H1 (cell line): ENCODE results near the gene STH. TPM values are rescaled to one million over a fixed set of nuclear protein-coding genes. Genes with fewer than 3 reads are reported as not detected.

ENCODE experiments used
- CTCF ChIA-PET: fragments of 300-600 bp; sonication (Branson Sonifier 250); formaldehyde crosslinking; loops from one replicate; lab custom pipeline; 2021; ENCODE audit not compliant: partially characterized antibody; lab: Charles Lee
- POLR2A ChIA-PET: fragments of 300-600 bp; sonication (Branson Sonifier 250); formaldehyde crosslinking; loops from one replicate; lab custom pipeline; 2021; ENCODE audit warnings: inconsistent platforms; ENCODE audit not compliant: partially characterized antibody; lab: Charles Lee
- DNase-seq, 2 experiments: peaks; one replicate each; pipeline versions ENCODE4 v3.0.0 to v3.0.0-alpha.2; 2010 to 2022; ENCODE audit warnings: low spot score in 2 of 2, low read depth in 1 of 2, mixed read lengths in 1 of 2
- FAIRE-seq: peaks from 2 replicates; lab custom pipeline; 2011; peaks lifted over from hg19 to GRCh38; lab: Jason Lieb, UNC
- H2AFZ ChIP-seq: 2 replicates; pipeline ENCODE4 v1.8.1; 2012; ENCODE audit warnings: low read length, inconsistent platforms
- H2AK5ac ChIP-seq: 2 replicates; pipeline ENCODE4 v1.6.1; 2013; ENCODE audit warnings: low read depth, low read length
- H2BK120ac ChIP-seq: replicated peaks from 2 replicates; pipeline ENCODE3; 2013; ENCODE audit warnings: low read depth, low read length, inconsistent platforms
- H2BK12ac ChIP-seq: 2 replicates; pipeline ENCODE4 v1.6.1; 2013; ENCODE audit warnings: low read depth, low read length
- H2BK15ac ChIP-seq: 2 replicates; pipeline ENCODE4 v1.6.1; 2013; ENCODE audit warnings: low read length
- H2BK20ac ChIP-seq: 2 replicates; pipeline ENCODE4 v1.6.1; 2013; ENCODE audit warnings: low read length
- H2BK5ac ChIP-seq: 2 replicates; pipeline ENCODE4 v1.6.1; 2013; ENCODE audit warnings: low read depth, low read length
- H3K14ac ChIP-seq: 2 replicates; pipeline ENCODE4 v1.6.1; 2013; ENCODE audit warnings: inconsistent platforms; ENCODE audit not compliant: insufficient read length
- H3K18ac ChIP-seq: 2 replicates; pipeline ENCODE4 v1.6.1; 2013; ENCODE audit warnings: low read length; ENCODE audit errors: extremely low read depth
- H3K23ac ChIP-seq: 2 replicates; pipeline ENCODE4 v1.6.1; 2013; ENCODE audit warnings: inconsistent platforms; ENCODE audit not compliant: insufficient read length
- H3K23me2 ChIP-seq: 2 replicates; pipeline ENCODE4 v1.6.1; 2013; ENCODE audit warnings: low read depth, low read length
- H3K27ac ChIP-seq: 2 replicates; pipeline ENCODE4 v1.6.1; 2011; ENCODE audit warnings: low read depth, low read length, inconsistent platforms
- H3K27me3 ChIP-seq, 4 experiments: replicated peaks in 1 of 4; 1 replicate in 1 of 4; 2 replicates in 3 of 4; pipeline versions ENCODE4 v1.6.1 to v1.8.1; 2011 to 2013; ENCODE audit warnings: low read length in 3 of 4, mild to moderate bottlenecking in 3 of 4, inconsistent platforms in 2 of 4, mixed read lengths in 2 of 4, moderate library complexity in 1 of 4; ENCODE audit not compliant: control insufficient read depth in 3 of 4, insufficient read depth in 3 of 4; ENCODE audit errors: extremely low read depth in 1 of 4
- H3K36me3 ChIP-seq, 4 experiments: 2 replicates each; pipeline versions ENCODE4 v1.6.1 to v1.8.1; 2011 to 2013; ENCODE audit warnings: mild to moderate bottlenecking in 4 of 4, low read length in 3 of 4, moderate library complexity in 2 of 4, control low read depth in 1 of 4, inconsistent platforms in 1 of 4; ENCODE audit not compliant: insufficient read depth in 4 of 4, control insufficient read depth in 2 of 4
- H3K4ac ChIP-seq: replicated peaks from 2 replicates; pipeline ENCODE3; 2013; ENCODE audit warnings: low read length, low read depth, mixed read lengths, inconsistent platforms; ENCODE audit not compliant: insufficient read length
- H3K4me1 ChIP-seq, 4 experiments: replicated peaks in 1 of 4; 1 replicate in 1 of 4; 2 replicates in 3 of 4; pipeline versions ENCODE4 v1.6.1 to v1.8.1; 2011 to 2013; ENCODE audit warnings: low read length in 3 of 4, inconsistent platforms in 2 of 4, mixed read lengths in 1 of 4; ENCODE audit not compliant: insufficient read depth in 4 of 4, control insufficient read depth in 3 of 4
- H3K4me2 ChIP-seq, 2 experiments: 2 replicates each; pipeline versions ENCODE4 v1.6.1 to v1.8.1; 2011 to 2013; ENCODE audit warnings: low read depth in 2 of 2, low read length in 2 of 2, control low read depth in 1 of 2, inconsistent platforms in 1 of 2, mild to moderate bottlenecking in 1 of 2; ENCODE audit not compliant: insufficient read depth in 1 of 2
- H3K4me3 ChIP-seq, 4 experiments: fragments of 200-600, 300-600 bp in 1 of 4; sonication (generic), shearing (Covaris generic), sonication (Bioruptor Twin) in 1 of 4; 2 replicates each; pipeline versions ENCODE4 v1.5.1 to v1.8.1; 2011 to 2016; ENCODE audit warnings: low read length in 4 of 4, low read depth in 3 of 4, control low read depth in 2 of 4, inconsistent platforms in 2 of 4, mild to moderate bottlenecking in 2 of 4, mixed read lengths in 1 of 4, moderate library complexity in 1 of 4; ENCODE audit not compliant: insufficient read depth in 2 of 4; ENCODE audit errors: extremely low read depth in 1 of 4
- H3K56ac ChIP-seq: replicated peaks from 2 replicates; pipeline ENCODE3; 2013; ENCODE audit warnings: low read depth, mild to moderate bottlenecking, mixed read lengths, low read length, inconsistent platforms; ENCODE audit not compliant: insufficient read length
- H3K79me1 ChIP-seq: 2 replicates; pipeline ENCODE4 v1.6.1; 2013; ENCODE audit warnings: low read depth, low read length, control low read depth
- H3K79me2 ChIP-seq, 2 experiments: 2 replicates each; pipeline versions ENCODE4 v1.6.1 to v1.8.1; 2012 to 2013; ENCODE audit warnings: low read length in 2 of 2, mild to moderate bottlenecking in 2 of 2, inconsistent platforms in 1 of 2; ENCODE audit not compliant: insufficient read depth in 2 of 2, control insufficient read depth in 1 of 2
- H3K9ac ChIP-seq, 4 experiments: replicated peaks in 1 of 4; 1 replicate in 1 of 4; 2 replicates in 3 of 4; pipeline versions ENCODE4 v1.6.1 to v1.8.1; 2011 to 2013; ENCODE audit warnings: low read depth in 3 of 4, low read length in 3 of 4, control low read depth in 2 of 4, mild to moderate bottlenecking in 2 of 4, moderate library complexity in 2 of 4, inconsistent platforms in 1 of 4; ENCODE audit errors: extremely low read depth in 1 of 4
- H3K9me3 ChIP-seq, 2 experiments: 2 replicates each; pipeline versions ENCODE4 v1.6.1 to v1.8.1; 2012 to 2013; ENCODE audit warnings: mild to moderate bottlenecking in 2 of 2, moderate library complexity in 2 of 2, control low read depth in 1 of 2, inconsistent platforms in 1 of 2, low read depth in 1 of 2, low read length in 1 of 2, mixed read lengths in 1 of 2; ENCODE audit not compliant: insufficient read depth in 2 of 2
- H4K20me1 ChIP-seq, 2 experiments: replicated peaks in 1 of 2; 2 replicates each; pipeline versions ENCODE3 to v1.8.1; 2011 to 2013; ENCODE audit warnings: inconsistent platforms in 2 of 2, low read length in 2 of 2, mild to moderate bottlenecking in 1 of 2; ENCODE audit not compliant: insufficient read depth in 2 of 2, control insufficient read depth in 1 of 2
- H4K5ac ChIP-seq: 2 replicates; pipeline ENCODE4 v1.6.1; 2013; ENCODE audit warnings: low read length, low read depth, mixed read lengths, inconsistent platforms; ENCODE audit not compliant: insufficient read length
- H4K8ac ChIP-seq: 2 replicates; pipeline ENCODE4 v1.8.0; 2013; ENCODE audit warnings: mild to moderate bottlenecking, moderate library complexity, low read length, inconsistent platforms; ENCODE audit not compliant: insufficient read depth; ENCODE audit errors: extremely low read depth
- H4K91ac ChIP-seq: replicated peaks from 2 replicates; pipeline ENCODE3; 2013; ENCODE audit warnings: low read length, mixed read lengths, inconsistent platforms; ENCODE audit not compliant: insufficient read length
- ATF2 ChIP-seq: IDR thresholded peaks from 2 replicates; pipeline ENCODE4 v1.6.1; 2012; ENCODE audit warnings: low read length, inconsistent platforms
- BCL11A ChIP-seq, 2 experiments: IDR thresholded peaks; one replicate each; pipeline ENCODE4 v1.6.1; 2011; ENCODE audit warnings: low read depth in 2 of 2, low read length in 2 of 2, mild to moderate bottlenecking in 2 of 2
- CEBPB ChIP-seq: IDR thresholded peaks from 2 replicates; pipeline ENCODE4 v1.6.1; 2012; ENCODE audit warnings: low read depth, low read length
- CHD1 ChIP-seq: IDR thresholded peaks from 2 replicates; pipeline ENCODE4 v1.6.1; 2012; ENCODE audit warnings: low read depth, low read length, improper control_type of control experiment
- GTF2F1 ChIP-seq: IDR thresholded peaks from 2 replicates; pipeline ENCODE4 v1.6.1; 2012; ENCODE audit warnings: low read depth, low read length, improper control_type of control experiment, borderline replicate concordance
- KDM4A ChIP-seq: IDR thresholded peaks from one replicate; pipeline ENCODE4 v1.7.1; 2012; ENCODE audit warnings: low read depth, mild to moderate bottlenecking, moderate library complexity, low read length, inconsistent platforms; ENCODE audit not compliant: severe bottlenecking
- KDM5A ChIP-seq: fragments of 200-600 bp; IDR thresholded peaks from 2 replicates; pipeline ENCODE4 v1.7.1; 2012; ENCODE audit warnings: mild to moderate bottlenecking, low read length, inconsistent platforms, mixed read lengths
- RBBP5 ChIP-seq: IDR thresholded peaks from 2 replicates; pipeline ENCODE4 v1.7.1; 2012; ENCODE audit warnings: low read depth, mild to moderate bottlenecking, inconsistent platforms, low read length, moderate library complexity, borderline replicate concordance
- SIN3A ChIP-seq, 2 experiments: IDR thresholded peaks in 1 of 2; conservative IDR thresholded peaks in 1 of 2; 2 replicates each; pipeline ENCODE4 v1.6.1; 2011 to 2012; ENCODE audit warnings: low read length in 2 of 2, improper control_type of control experiment in 1 of 2, low read depth in 1 of 2, mild to moderate bottlenecking in 1 of 2
- SP2 ChIP-seq: IDR thresholded peaks from 2 replicates; pipeline ENCODE4 v1.6.1; 2012; ENCODE audit warnings: mild to moderate bottlenecking, low read length, inconsistent platforms
- SRF ChIP-seq: IDR thresholded peaks from 2 replicates; pipeline ENCODE4 v1.6.1; 2011; ENCODE audit warnings: mild to moderate bottlenecking, low read depth, low read length, moderate library complexity
- TAF1 ChIP-seq: IDR thresholded peaks from 2 replicates; pipeline ENCODE4 v1.6.1; 2011; ENCODE audit warnings: mild to moderate bottlenecking, low read depth, low read length
- WGBS, 2 experiments: shearing (Covaris generic) in 1 of 2; methylation state at CpG; one replicate each; pipeline versions ENCODE4 v1.1.6 to v1.1.7; 2013 to 2015; ENCODE audit warnings: low lambda C conversion rate in 2 of 2, mixed read lengths in 2 of 2, inconsistent platforms in 1 of 2, low coverage in 1 of 2, missing lambda C conversion rate in 1 of 2; ENCODE audit not compliant: insufficient replicate concordance in 2 of 2, insufficient coverage in 1 of 2, insufficient read length in 1 of 2; ENCODE audit errors: extremely low coverage in 1 of 2, missing lambda C conversion rate in 1 of 2; 5-methylcytosine and 5-hydroxymethylcytosine counted together
- polyA plus RNA-seq, 7 experiments: library from polyadenylated mRNA; depleted of rRNA in 3 of 7; stranded (reverse) in 5 of 7; unstranded in 2 of 7; fragments of >200 nt in 5 of 7; fragments of 200-250 nt in 2 of 7; gene quantifications; 1 replicate in 5 of 7; 2 replicates in 1 of 7; 4 replicates in 1 of 7; pipeline versions ENCODE4 v1.2.1 to v1.2.3, GENCODE V29; 2011 to 2013; ENCODE audit warnings: missing spikeins in 2 of 7, mixed read lengths in 2 of 7
- total RNA-seq: library from RNA; stranded (reverse); fragmentation: NEBNext Ultra II Directional; extraction: Animal tissue kit (Norgen Biotek cat#: 25700); gene quantifications from 2 replicates; pipeline ENCODE4 v1.2.1, GENCODE V29; 2021

Gene STH
- total and polyA plus RNA-seq, 2 of the 8 experiments (the other 6 are each of a cell fraction or from before 2014, with no cell fraction given) = not detected

- no peak overlapping the region for H3K14ac ChIP-seq
- H2BK120ac ChIP-seq = no peak overlapping the region
- H3K4me1 ChIP-seq = no peaks in the 10 kb centered on the region
- H2AFZ ChIP-seq = no peak overlapping the region
- CTCF ChIA-PET = interaction anchor here (0.9 to 3.5 kb wide), 5 partner anchors 17 to 79 kb away, joined by 3 to 15 read pairs (median 4); no protein-coding TSS in a partner anchor
- FAIRE-seq = no peak
- no peak overlapping the region for H2BK12ac ChIP-seq
- H3K9ac ChIP-seq = no peak overlapping the region
- no peak overlapping the region for H3K23ac ChIP-seq
- H2BK5ac ChIP-seq = no peak overlapping the region
- no peak overlapping the region for H4K5ac ChIP-seq
- no peak overlapping the region for H3K27ac ChIP-seq
- no peaks in the 10 kb centered on the region for H3K23me2 ChIP-seq
- no peaks in the 10 kb centered on the region for H3K79me1 ChIP-seq
- no peaks in the 10 kb centered on the region for H3K79me2 ChIP-seq
- H3K18ac ChIP-seq = no peak overlapping the region
- no peak overlapping the region for H4K8ac ChIP-seq
- H3K4me3 ChIP-seq = no peak overlapping the region
- TF ChIP-seq SRF = no peak
- no peak for TF ChIP-seq BCL11A (IDR thresholded peaks at IDR 0.05; ENCODE audit: low read depth in 2 of 2, low read length in 2 of 2)
- no peak for TF ChIP-seq SIN3A (conservative IDR thresholded peaks at IDR 0.05 in 1 of 2, IDR thresholded peaks at IDR 0.05 in 1 of 2; ENCODE audit: low read depth in 1 of 2, low read length in 2 of 2)
- TF ChIP-seq TAF1 = no peak
- no peak for TF ChIP-seq SP2
- TF ChIP-seq RBBP5 = no peak
- no peak for TF ChIP-seq KDM5A
- no peak for TF ChIP-seq KDM4A
- no peak for TF ChIP-seq CHD1
- no peak for TF ChIP-seq CEBPB
- TF ChIP-seq ATF2 = no peak
- TF ChIP-seq GTF2F1 = no peak
- H3K9me3 ChIP-seq = no peaks in the 10 kb centered on the region
- peaks cover 0 to 10% of the 10 kb centered on the region in 2 experiments for H4K20me1 ChIP-seq
- no peak overlapping the region for H3K56ac ChIP-seq
- DNase-seq = no peak
- POLR2A ChIA-PET = interaction anchor here (0.7 to 4.3 kb wide), 3 partner anchors 9 to 156 kb away, joined by 3 to 16 read pairs (median 6); partner anchors contain the start of gene KANSL1
- no peak overlapping the region for H3K4me2 ChIP-seq
- no peak overlapping the region for H2AK5ac ChIP-seq
- H3K27me3 ChIP-seq = no peaks in the 10 kb centered on the region
- no peak overlapping the region for H4K91ac ChIP-seq
- no peak overlapping the region for H2BK20ac ChIP-seq
- WGBS, 2 experiments = 83% methylated on average over 4 of the region's 4 CpGs; no CpG with 5 or more reads in 1 of the 2 experiments
- H3K4ac ChIP-seq = no peak overlapping the region
- peaks cover 44 to 96% (median 81%) of the 10 kb centered on the region in 4 experiments for H3K36me3 ChIP-seq
- H2BK15ac ChIP-seq = no peak overlapping the region
These were observed 38.7 kb downstream of the STH start for GRCh38 chr17:46037722-46038255.
